GM12872 (cell line): ENCODE measurements around the gene MEIS2.

ENCODE experiments used
- CTCF ChIP-seq: IDR thresholded peaks from 3 replicates; pipeline ENCODE4 v1.5.1; 2011; ENCODE audit warnings: low read depth, mild to moderate bottlenecking, low read length, moderate library complexity; ENCODE audit not compliant: insufficient read depth

MEIS2 gene

GRCh38 chr15:37038716-37039106 is 61.6 kb downstream of the MEIS2 start:
- no peak for TF ChIP-seq CTCF

GRCh38 chr15:37037850-37038715 is 62.3 kb downstream of the MEIS2 start:
- no peak for TF ChIP-seq CTCF

- TF ChIP-seq CTCF, result no peak
Observed at GRCh38 chr15:37037071-37037655, 63.2 kb downstream of the MEIS2 start.

GRCh38 chr15:37034835-37035748 is 65.3 kb downstream of the MEIS2 start:
- TF ChIP-seq CTCF, result no peak

GRCh38 chr15:37034392-37034791 is 66.0 kb downstream of the MEIS2 start:
- TF ChIP-seq CTCF, result no peak

GRCh38 chr15:37032091-37032775 is 68.1 kb downstream of the MEIS2 start:
- no peak for TF ChIP-seq CTCF
